HepG2 (cell line): ENCODE data around the gene SBSN. TPM values are rescaled to one million over a fixed set of nuclear protein-coding genes. Genes with fewer than 3 reads are reported as not detected.
A peak's percentile ranks its signal among the peaks of the same experiment; 100 is the strongest.

Experiments
- ASH2L ChIP-seq: fragments of 300-600, 200-600 bp; sonication (generic); IDR thresholded peaks from 2 replicates; pipeline ENCODE4 v1.7.0; 2017; ENCODE audit warnings: low read depth, mild to moderate bottlenecking, moderate library complexity, mixed read lengths, low read length; ENCODE audit not compliant: insufficient read length
- EP300 ChIP-seq, 3 experiments: sonication (generic) in 1 of 3; formaldehyde crosslinking in 1 of 3; IDR thresholded peaks; 2 replicates each; pipeline versions ENCODE4 v1.5.1 to v1.6.1; 2011 to 2020; ENCODE audit warnings: low read depth in 2 of 3, low read length in 2 of 3, borderline replicate concordance in 1 of 3, improper control_type of control experiment in 1 of 3, mild to moderate bottlenecking in 1 of 3, missing genetic modification reagents in 1 of 3, moderate library complexity in 1 of 3
- HDAC1 ChIP-seq: sonication (generic); formaldehyde crosslinking; IDR thresholded peaks from 2 replicates; pipeline ENCODE4 v1.5.1; 2020; ENCODE audit warnings: mild to moderate bottlenecking, missing genetic modification reagents
- HMG20A ChIP-seq: IDR thresholded peaks from 2 replicates; pipeline ENCODE4 v1.6.1; 2016; ENCODE audit warnings: borderline replicate concordance
- KAT8 ChIP-seq: IDR thresholded peaks from 2 replicates; pipeline ENCODE4 v1.6.1; 2016; ENCODE audit warnings: missing genetic modification reagents, missing compliant biosample characterization
- KDM1A ChIP-seq: IDR thresholded peaks from 2 replicates; pipeline ENCODE4 v1.6.1; 2016; ENCODE audit warnings: missing compliant biosample characterization
- LBX2 ChIP-seq: sonication (generic); formaldehyde crosslinking; IDR thresholded peaks from 2 replicates; pipeline ENCODE4 v1.5.0; 2020; ENCODE audit warnings: missing genetic modification reagents, mild to moderate bottlenecking, borderline replicate concordance
- MAZ ChIP-seq, 2 experiments: sonication (generic) in 1 of 2; formaldehyde crosslinking in 1 of 2; IDR thresholded peaks; 2 replicates each; pipeline versions ENCODE4 v1.5.0 to v1.6.1; 2012 to 2020; ENCODE audit warnings: low read depth in 2 of 2, mild to moderate bottlenecking in 2 of 2, borderline replicate concordance in 1 of 2, improper control_type of control experiment in 1 of 2, low read length in 1 of 2, missing genetic modification reagents in 1 of 2, moderate library complexity in 1 of 2
- PHB2 ChIP-seq: fragments of 450-650 bp; IDR thresholded peaks from 2 replicates; pipeline ENCODE4 v1.6.1; 2018; ENCODE audit not compliant: partially characterized antibody
- POGZ ChIP-seq: sonication (generic); formaldehyde crosslinking; IDR thresholded peaks from 2 replicates; pipeline ENCODE4 v1.4.0; 2020; ENCODE audit warnings: mild to moderate bottlenecking, missing genetic modification reagents
- RFXAP ChIP-seq: sonication (generic); formaldehyde crosslinking; IDR thresholded peaks from 2 replicates; pipeline ENCODE4 v1.4.0; 2020; ENCODE audit warnings: missing genetic modification reagents, borderline replicate concordance
- SAP130 ChIP-seq: IDR thresholded peaks from 2 replicates; pipeline ENCODE4 v1.6.1; 2016; ENCODE audit warnings: low read depth
- SPEN ChIP-seq: sonication (generic); formaldehyde crosslinking; IDR thresholded peaks from 2 replicates; pipeline ENCODE4 v1.5.1; 2020; ENCODE audit warnings: low read depth, mild to moderate bottlenecking, missing genetic modification reagents
- STAT6 ChIP-seq: sonication (generic); formaldehyde crosslinking; IDR thresholded peaks from 2 replicates; pipeline ENCODE4 v1.4.0; 2020; ENCODE audit warnings: missing genetic modification reagents, mild to moderate bottlenecking, borderline replicate concordance
- TOPORS ChIP-seq: sonication (generic); formaldehyde crosslinking; IDR thresholded peaks from 2 replicates; pipeline ENCODE4 v1.8.0; 2023; ENCODE audit warnings: mild to moderate bottlenecking, missing genetic modification reagents
- TP53 ChIP-seq: sonication (generic); formaldehyde crosslinking; conservative IDR thresholded peaks from 2 replicates; pipeline ENCODE4 v1.4.0; 2020; ENCODE audit warnings: missing genetic modification reagents
- ZBTB14 ChIP-seq: sonication (generic); formaldehyde crosslinking; IDR thresholded peaks from 2 replicates; pipeline ENCODE4 v1.4.0; 2020; ENCODE audit warnings: missing genetic modification reagents
- ZFY ChIP-seq: sonication (generic); formaldehyde crosslinking; IDR thresholded peaks from 2 replicates; pipeline ENCODE4 v1.4.0; 2020; ENCODE audit warnings: missing genetic modification reagents
- ZNF225 ChIP-seq: sonication (generic); formaldehyde crosslinking; IDR thresholded peaks from 2 replicates; pipeline ENCODE4 v1.4.0; 2020; ENCODE audit warnings: mild to moderate bottlenecking, missing genetic modification reagents
- ZNF235 ChIP-seq: sonication (generic); formaldehyde crosslinking; IDR thresholded peaks from 2 replicates; pipeline ENCODE4 v1.8.1; 2023; ENCODE audit warnings: mild to moderate bottlenecking, missing genetic modification reagents, borderline replicate concordance
- ZNF275 ChIP-seq: sonication (generic); formaldehyde crosslinking; IDR thresholded peaks from 2 replicates; pipeline ENCODE4 v1.8.0; 2022; ENCODE audit warnings: missing genetic modification reagents, mild to moderate bottlenecking, inconsistent platforms, borderline replicate concordance
- ZNF337 ChIP-seq: sonication (generic); formaldehyde crosslinking; IDR thresholded peaks from 2 replicates; pipeline ENCODE4 v1.5.1; 2020; ENCODE audit warnings: missing genetic modification reagents, low read depth, mild to moderate bottlenecking, borderline replicate concordance
- ZNF343 ChIP-seq: sonication (generic); formaldehyde crosslinking; IDR thresholded peaks from 2 replicates; pipeline ENCODE4 v1.4.0; 2020; ENCODE audit warnings: mild to moderate bottlenecking, missing genetic modification reagents
- ZNF451 ChIP-seq: sonication (generic); formaldehyde crosslinking; IDR thresholded peaks from 2 replicates; pipeline ENCODE4 v1.5.0; 2020; ENCODE audit warnings: mild to moderate bottlenecking, missing genetic modification reagents
- polyA plus RNA-seq, 8 experiments: library from polyadenylated mRNA; depleted of rRNA in 3 of 8; stranded (reverse) in 7 of 8; unstranded in 1 of 8; fragments of >200 nt; fragmentation: Illumina TruSeq in 4 of 8; extraction: Trizol in 4 of 8; gene quantifications; 2 replicates each; pipeline versions ENCODE4 v1.2.1 to v1.2.3, GENCODE V29; 2011 to 2016; ENCODE audit warnings: low read depth in 4 of 8, missing spikeins in 1 of 8, mixed read lengths in 1 of 8; ENCODE audit not compliant: insufficient read depth in 1 of 8
- total RNA-seq, 5 experiments: library from RNA; depleted of rRNA; stranded (reverse); fragments of >200 nt; fragmentation: Illumina TruSeq; extraction: Trizol; gene quantifications; 2 replicates each; pipeline ENCODE4 v1.2.3, GENCODE V29; 2016; ENCODE audit warnings: low read depth in 1 of 5

SBSN gene
- total and polyA plus RNA-seq, 2 of the 13 experiments (the other 11 are each of a cell fraction or from before 2014, with no cell fraction given): not detected

- TF ChIP-seq ZNF235 (CRISPR knock-in tag): no peak
- TF ChIP-seq TP53: no peak
- TF ChIP-seq ZBTB14 (CRISPR knock-in tag): no peak; the same call in 1 of the 2 replicates
- TF ChIP-seq KAT8: peak; percentile 46; the same call in 1 of the 2 replicates
- peak; percentile 75 for TF ChIP-seq HDAC1 (CRISPR knock-in tag)
- 0 out of 2 replicates have a peak, but pooled peaks have one; percentile 13 for TF ChIP-seq HMG20A
- no peak; the same call in 1 of the 2 replicates for TF ChIP-seq RFXAP (CRISPR knock-in tag)
- TF ChIP-seq LBX2: no peak
- TF ChIP-seq PHB2: no peak
- TF ChIP-seq SPEN (CRISPR knock-in tag): no peak; the same call in 1 of the 2 replicates
- peak; percentile 62 for TF ChIP-seq ZFY (CRISPR knock-in tag)
- TF ChIP-seq ZNF451 (CRISPR knock-in tag): no peak
- no peak for TF ChIP-seq ZNF337 (CRISPR knock-in tag)
- 0 out of 2 replicates have a peak, but pooled peaks have one; percentile 54 for TF ChIP-seq ZNF343 (CRISPR knock-in tag)
- no peak for TF ChIP-seq STAT6 (CRISPR knock-in tag)
- TF ChIP-seq MAZ (IDR thresholded peaks at IDR 0.05; ENCODE audit: borderline replicate concordance, low read depth, low read length): peak; percentile 54; the same call in 1 of the 2 replicates
- TF ChIP-seq MAZ (CRISPR knock-in tag; IDR thresholded peaks at IDR 0.05; ENCODE audit: low read depth): no peak
- TF ChIP-seq POGZ: no peak
- TF ChIP-seq ASH2L: peak; percentile 67
- TF ChIP-seq EP300 (IDR thresholded peaks at IDR 0.05; ENCODE audit: low read depth in 2 of 2, low read length in 2 of 2): no peak
- TF ChIP-seq EP300 (CRISPR knock-in tag; IDR thresholded peaks at IDR 0.05; ENCODE audit: borderline replicate concordance): no peak
- TF ChIP-seq SAP130 (CRISPR knock-in tag): peak; percentile 73
- no peak for TF ChIP-seq TOPORS
- TF ChIP-seq ZNF225 (CRISPR knock-in tag): peak; percentile 57; the same call in 1 of the 2 replicates
- TF ChIP-seq ZNF275 (CRISPR knock-in tag): 0 out of 2 replicates have a peak, but pooled peaks have one; percentile 30
- no peak for TF ChIP-seq KDM1A
These were observed 18.1 kb downstream of the SBSN start (continued) for GRCh38 chr19:35509861-35510625.
